ENCODE measurements around the gene ERBB4. TPM values are rescaled to one million over a fixed set of nuclear protein-coding genes. Genes with fewer than 3 reads are reported as not detected.
"Not testable (repeated sequence)": the region's sequence is repeated elsewhere in the genome, so short reads cannot be mapped to it uniquely, and the experiment has no call there.

The ERBB4 gene
- polyA plus RNA-seq, 1 experiment, result not detected

- TF ChIP-seq CTCF (IDR thresholded peaks at IDR 0.05; ENCODE audit: low read depth, low read length), result no peak
- ChIA-PET CTCF (interaction anchor here (0.7 to 1.5 kb wide), 2 partner anchors 321 to 501 kb away, joined by 3 to 7 read pairs; no protein-coding TSS in a partner anchor), POLR2A (no interaction called here)
- H3K27me3 ChIP-seq (ENCODE audit: control insufficient read depth, insufficient read depth, low read length), result no peaks in the 10 kb centered on the region
- no peak overlapping the region for H3K4me3 ChIP-seq (ENCODE audit: low read depth, low read length)
- H3K27ac ChIP-seq (ENCODE audit: low read depth, low read length), result no peak overlapping the region
- no peaks in the 10 kb centered on the region for H3K9me3 ChIP-seq (ENCODE audit: control insufficient read depth, insufficient read depth, low read length)
- no peak for DNase-seq (ENCODE audit: low read depth, low spot score)
Measured at GRCh38 chr2:212245880-212246279, 292.7 kb downstream of the ERBB4 start.

GRCh38 chr2:212242724-212243123, 295.9 kb downstream of the ERBB4 start:
- POLR2A ChIA-PET, result no interaction called here
- no peaks in the 10 kb centered on the region for H3K27me3 ChIP-seq (ENCODE audit: control insufficient read depth, insufficient read depth, low read length)
- no peak overlapping the region for H3K4me3 ChIP-seq (ENCODE audit: low read depth, low read length)
- CTCF ChIA-PET, result no interaction called here
- DNase-seq (ENCODE audit: low read depth, low spot score), result no peak
- TF ChIP-seq CTCF (IDR thresholded peaks at IDR 0.05; ENCODE audit: low read depth, low read length), result no peak
- H3K27ac ChIP-seq (ENCODE audit: low read depth, low read length), result no peak overlapping the region
- H3K9me3 ChIP-seq (ENCODE audit: control insufficient read depth, insufficient read depth, low read length), result no peaks in the 10 kb centered on the region

- H3K4me3 ChIP-seq (ENCODE audit: low read depth, low read length); CTCF ChIA-PET; H3K27ac ChIP-seq (ENCODE audit: low read depth, low read length); POLR2A ChIA-PET; H3K27me3 ChIP-seq (ENCODE audit: control insufficient read depth, insufficient read depth, low read length); DNase-seq (ENCODE audit: low read depth, low spot score); H3K9me3 ChIP-seq (ENCODE audit: control insufficient read depth, insufficient read depth, low read length): not testable (repeated sequence)
Measured at GRCh38 chr2:212238152-212238551, 300.4 kb downstream of the ERBB4 start.

GRCh38 chr2:212237350-212238095, 301.1 kb downstream of the ERBB4 start:
- ChIA-PET CTCF (no interaction called here), POLR2A (no interaction called here)
- Histone ChIP-seq H3K4me3 (ENCODE audit: low read depth, low read length) (no peak overlapping the region), H3K27me3 (ENCODE audit: control insufficient read depth, insufficient read depth, low read length) (no peaks in the 10 kb centered on the region), H3K27ac (ENCODE audit: low read depth, low read length) (no peak overlapping the region), H3K9me3 (ENCODE audit: control insufficient read depth, insufficient read depth, low read length) (peaks cover 4% of the 10 kb centered on the region; the same call in 1 of the 2 replicates)
- no peak for TF ChIP-seq CTCF (IDR thresholded peaks at IDR 0.05; ENCODE audit: low read depth, low read length)
- DNase-seq (ENCODE audit: low read depth, low spot score), result no peak

GRCh38 chr2:212228743-212229171, 309.8 kb downstream of the ERBB4 start:
- no peaks in the 10 kb centered on the region for H3K27me3 ChIP-seq (ENCODE audit: control insufficient read depth, insufficient read depth, low read length)
- ChIA-PET CTCF (no interaction called here), POLR2A (no interaction called here)
- H3K27ac ChIP-seq (ENCODE audit: low read depth, low read length), result no peak overlapping the region
- no peak for TF ChIP-seq CTCF (IDR thresholded peaks at IDR 0.05; ENCODE audit: low read depth, low read length)
- no peak for DNase-seq (ENCODE audit: low read depth, low spot score)
- H3K9me3 ChIP-seq (ENCODE audit: control insufficient read depth, insufficient read depth, low read length), result no peaks in the 10 kb centered on the region
- H3K4me3 ChIP-seq (ENCODE audit: low read depth, low read length), result no peak overlapping the region
